Stimulated activated CD8-positive, alpha-beta memory T cell treated with anti-CD3 and anti-CD28 coated beads, Interleukin-12 subunit alpha, Interleukin-12 subunit beta, amount 100 ng/mL, for 24 hours (primary cell): ENCODE results near the gene RTL5.

Experiments used
- DNase-seq: peaks from one replicate; pipeline ENCODE4 v3.0.0-alpha.2; 2020; ENCODE audit errors: extremely low read depth

RTL5 gene

DNA sequence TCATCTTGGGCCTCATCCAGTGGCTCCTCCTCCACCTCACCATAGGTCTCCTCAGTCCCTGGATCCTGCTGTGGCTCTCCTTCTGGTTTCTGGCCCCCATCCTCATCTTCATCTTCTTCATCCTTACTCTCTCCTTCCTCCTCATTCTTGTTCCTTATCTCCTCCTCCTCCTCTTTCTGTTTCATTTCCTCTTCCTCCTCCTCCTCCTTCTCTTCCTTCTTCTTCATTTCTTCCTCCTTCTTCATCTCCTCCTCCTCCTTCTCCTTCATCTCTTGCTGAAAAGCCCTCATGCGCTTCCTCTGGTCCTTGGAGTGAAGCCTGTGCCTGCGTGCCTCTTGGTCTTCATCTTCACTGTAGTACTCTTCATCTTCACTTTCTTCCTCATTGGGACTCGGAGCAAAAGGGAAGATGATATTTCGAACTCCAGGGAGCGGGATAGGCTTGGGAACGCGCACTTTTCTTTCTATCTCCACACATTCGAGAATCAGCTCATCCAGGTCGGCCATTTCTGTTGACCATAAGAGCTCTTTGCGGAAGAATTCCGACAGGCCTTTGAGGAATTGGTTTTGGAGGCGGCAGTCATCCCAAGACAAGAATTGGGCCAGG, 1.5 kb downstream of the RTL5 start:
- no peak for DNase-seq

GRCh38 chrX:72129661-72130060, 2.1 kb downstream of the RTL5 start:
- DNase-seq: no peak

DNA sequence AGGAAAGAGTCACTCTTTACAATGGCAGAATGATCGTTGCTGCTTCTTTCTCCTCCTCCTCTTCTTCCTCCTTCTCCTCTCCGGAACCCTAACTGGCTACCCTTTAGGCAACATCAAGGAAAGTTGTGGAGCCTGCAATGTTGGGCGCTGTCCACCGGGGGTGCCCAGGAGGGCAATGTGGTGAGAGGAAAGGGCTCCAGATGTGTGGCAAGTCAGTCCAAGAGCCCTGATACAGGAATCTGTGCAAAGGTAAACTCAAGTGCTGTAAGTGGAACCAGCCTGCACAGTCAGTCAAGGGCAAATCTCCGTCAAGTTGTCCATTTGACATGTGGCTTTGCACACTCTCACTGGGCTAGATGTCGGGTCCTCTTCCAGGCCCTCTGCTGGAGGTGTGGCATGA, 2.8 kb downstream of the RTL5 start:
- no peak for DNase-seq

DNA sequence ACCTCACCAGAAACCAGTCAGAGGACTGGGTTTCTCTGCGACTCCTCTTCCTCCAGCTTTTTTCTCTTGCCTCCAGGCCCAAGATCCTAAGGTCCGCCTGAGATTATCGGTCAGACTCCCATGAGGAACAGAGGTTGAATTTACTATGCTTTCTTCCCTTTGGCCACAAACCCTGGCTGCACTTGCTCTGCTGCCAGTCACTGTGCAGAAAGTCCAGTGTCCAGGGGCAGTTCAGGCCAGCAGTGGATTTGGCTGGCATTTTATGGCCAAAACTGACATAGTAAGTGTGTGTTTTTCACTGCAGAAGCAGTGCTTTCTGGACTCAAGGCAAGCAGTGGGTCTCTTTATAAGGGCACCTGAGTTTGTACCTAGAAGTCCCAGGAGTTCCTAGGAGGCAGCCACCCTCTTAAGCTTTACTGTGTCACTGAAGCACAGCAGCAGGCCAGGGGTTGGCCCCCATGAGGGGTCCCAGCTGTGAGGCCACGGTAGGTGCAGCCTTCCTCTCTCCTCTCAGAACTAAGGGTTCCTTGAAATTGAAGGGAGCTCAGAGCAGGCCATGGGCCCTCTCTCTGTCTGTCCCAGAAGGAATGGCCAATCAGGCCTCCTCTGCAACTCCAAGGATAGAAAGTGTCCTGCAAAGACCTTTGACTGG, 3.4 kb downstream of the RTL5 start:
- DNase-seq: no peak

DNA sequence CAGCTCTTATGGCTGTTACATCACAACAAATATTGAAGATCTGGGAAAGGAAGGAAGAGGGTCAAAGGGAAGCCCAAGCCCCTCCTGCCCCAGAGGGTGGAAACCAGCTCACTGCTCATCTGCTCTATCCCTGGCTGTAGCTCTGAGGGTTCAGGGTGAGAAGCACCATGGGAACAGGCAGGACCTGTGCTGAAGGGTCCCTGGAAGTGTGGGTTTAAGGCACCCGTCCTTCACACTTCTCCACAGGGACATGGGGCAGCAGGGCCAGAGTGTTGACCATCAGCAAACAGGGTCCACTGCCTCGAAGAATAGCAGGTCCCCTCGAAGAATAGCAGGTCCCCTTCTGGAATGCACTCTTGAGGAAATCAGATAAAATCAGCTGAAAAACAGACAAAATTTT, 4.4 kb downstream of the RTL5 start:
- no peak for DNase-seq

GRCh38 chrX:72126539-72127140, 5.1 kb downstream of the RTL5 start:
- peak; percentile 40 for DNase-seq

- no peak for DNase-seq
Observed at GRCh38 chrX:72126048-72126415, 5.7 kb downstream of the RTL5 start.

GRCh38 chrX:72125331-72126047, 6.2 kb downstream of the RTL5 start:
- no peak for DNase-seq

DNA sequence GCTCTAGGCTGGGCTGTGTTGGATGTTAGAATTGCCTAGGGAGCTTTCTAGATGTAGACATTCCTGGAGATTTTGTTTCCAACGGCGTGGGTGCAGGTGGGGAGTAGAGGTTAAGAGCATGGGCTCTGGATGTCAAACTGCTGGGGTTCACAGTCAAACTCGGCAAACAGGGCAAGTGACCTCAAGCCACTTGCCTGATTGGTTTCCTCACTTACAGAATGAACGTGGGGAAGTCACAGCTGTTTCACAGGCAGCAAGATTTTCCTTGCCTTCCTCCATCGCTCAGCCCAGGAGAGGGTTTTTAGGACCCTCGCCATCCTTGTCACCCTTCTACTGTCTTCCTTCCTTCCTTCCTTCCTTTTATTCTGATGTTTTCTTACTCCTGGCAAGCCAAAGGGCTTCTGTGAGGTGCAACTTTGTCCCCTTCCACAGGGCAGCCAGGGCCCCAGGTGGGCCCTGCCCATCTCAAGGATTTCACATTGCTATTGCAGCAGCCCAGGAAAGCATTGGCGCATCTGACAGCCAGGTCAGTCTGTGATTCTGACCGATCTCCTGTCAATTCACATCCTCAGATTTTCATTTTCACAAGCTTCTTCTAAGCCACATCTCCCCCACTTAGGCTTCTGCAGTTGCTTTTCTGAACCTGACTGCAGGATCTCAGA, 7.0 kb downstream of the RTL5 start:
- DNase-seq: no peak

GRCh38 chrX:72123471-72124185, 8.1 kb downstream of the RTL5 start:
- no peak for DNase-seq

DNA sequence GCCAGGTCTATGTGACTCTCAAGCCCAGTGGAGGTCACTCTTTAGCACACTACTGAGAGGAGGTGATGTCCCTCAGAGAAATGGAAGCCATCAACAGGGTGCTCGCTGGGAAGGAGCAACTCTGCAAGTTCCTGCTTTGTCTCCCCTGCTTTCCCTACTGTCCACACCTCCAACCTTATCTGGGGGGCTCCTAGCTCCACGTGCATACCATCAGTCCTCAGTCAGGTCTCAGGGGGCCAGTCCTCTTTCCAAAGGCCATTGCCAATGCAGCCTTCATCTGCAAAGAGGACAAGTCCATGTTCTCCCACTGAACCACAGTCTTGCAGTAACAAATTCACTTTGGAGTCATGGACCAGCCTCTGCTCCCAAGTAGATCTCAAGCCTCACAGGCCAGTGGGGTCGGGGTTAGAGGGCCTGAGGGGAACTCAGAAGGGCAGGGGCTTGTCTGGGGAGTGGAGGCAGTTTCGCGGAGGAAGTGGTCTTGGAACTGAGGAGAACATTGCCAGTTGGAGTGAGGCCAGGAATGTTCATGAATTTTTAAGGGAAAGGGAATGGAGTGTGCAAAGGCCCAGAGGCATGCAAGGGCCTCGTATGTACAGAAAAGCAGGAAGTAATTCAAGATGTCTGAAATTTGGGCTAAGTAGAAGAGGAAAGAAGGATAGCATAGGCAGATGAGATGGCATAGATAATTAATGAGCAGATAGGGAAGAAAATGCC, 8.9 kb downstream of the RTL5 start:
- no peak for DNase-seq

DNA sequence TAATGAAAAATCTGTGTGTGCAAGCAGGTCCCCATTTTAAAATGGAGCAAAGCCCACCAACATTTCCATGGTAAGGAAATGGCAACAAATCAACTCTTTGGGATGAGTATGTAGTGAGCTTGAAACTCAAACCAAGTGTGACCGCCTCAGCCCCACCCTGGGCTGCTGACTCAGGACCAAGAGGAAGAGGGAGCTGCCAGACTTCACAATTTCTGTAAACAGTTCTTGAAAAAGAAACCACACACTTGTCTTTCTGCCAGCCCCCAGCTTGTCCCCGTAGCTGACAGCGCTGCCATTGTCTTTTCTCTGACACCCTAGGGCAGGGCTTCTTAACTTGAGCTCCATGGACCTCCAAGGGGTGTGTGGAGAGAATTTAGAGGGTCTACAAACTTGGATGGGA, 10.3 kb downstream of the RTL5 start:
- DNase-seq: no peak

GRCh38 chrX:72120837-72121236, 10.9 kb downstream of the RTL5 start:
- no peak for DNase-seq

GRCh38 chrX:72117636-72118210, 14.0 kb downstream of the RTL5 start:
- DNase-seq: no peak

GRCh38 chrX:72115380-72115779, 16.3 kb downstream of the RTL5 start:
- DNase-seq: no peak

GRCh38 chrX:72114807-72115206, 16.9 kb downstream of the RTL5 start:
- DNase-seq: no peak

- no peak for DNase-seq
Observed at GRCh38 chrX:72114306-72114705, 17.4 kb downstream of the RTL5 start.

GRCh38 chrX:72113461-72113860, 18.3 kb downstream of the RTL5 start:
- DNase-seq: no peak

GRCh38 chrX:72110876-72111708, 20.6 kb downstream of the RTL5 start:
- DNase-seq: no peak
